Mucosa of stomach (tissue), 1 donor: ENCODE data around the gene CIITA.

ENCODE experiments used
- H3K27me3 ChIP-seq: one replicate; pipeline ENCODE4 v1.7.0; 2013; ENCODE audit warnings: mild to moderate bottlenecking, low read length; ENCODE audit not compliant: control insufficient read depth, insufficient read depth
- H3K36me3 ChIP-seq: one replicate; pipeline ENCODE4 v1.7.0; 2013; ENCODE audit warnings: low read length; ENCODE audit not compliant: control insufficient read depth, insufficient read depth
- H3K4me1 ChIP-seq: one replicate; pipeline ENCODE4 v1.7.0; 2013; ENCODE audit warnings: mild to moderate bottlenecking, low read length; ENCODE audit not compliant: control insufficient read depth, insufficient read depth
- H3K4me3 ChIP-seq: one replicate; pipeline ENCODE4 v1.7.0; 2013; ENCODE audit warnings: low read length
- H3K9ac ChIP-seq: one replicate; pipeline ENCODE4 v1.7.0; 2013; ENCODE audit warnings: mild to moderate bottlenecking, low read length, moderate library complexity
- H3K9me3 ChIP-seq: one replicate; pipeline ENCODE4 v1.7.0; 2013; ENCODE audit warnings: mild to moderate bottlenecking, low read length, moderate library complexity; ENCODE audit not compliant: control insufficient read depth
- donor health status: Pancreatic carcinoma.

The CIITA gene

DNA sequence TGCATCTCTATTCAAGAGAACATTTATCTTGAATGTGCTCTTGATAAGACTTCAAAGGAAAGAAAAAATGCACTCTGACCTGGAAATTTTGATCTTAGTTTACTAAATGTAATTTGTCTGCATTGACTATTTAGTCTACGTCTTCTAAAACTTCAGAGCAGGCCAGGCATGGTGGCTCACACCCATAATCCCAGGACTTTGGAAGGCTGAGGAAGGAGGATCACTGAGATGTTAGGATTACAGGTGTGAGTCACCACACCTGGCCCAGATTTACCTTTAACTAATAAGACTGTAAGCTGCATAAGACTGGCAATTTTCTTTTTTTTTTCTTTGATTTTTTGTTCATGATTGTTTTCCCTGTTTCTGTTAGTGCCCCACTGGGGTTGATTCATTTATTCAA is 18.8 kb upstream of the CIITA start:
- H3K9me3 ChIP-seq = no peaks in the 10 kb centered on the region
- no peak overlapping the region for H3K9ac ChIP-seq
- no peaks in the 10 kb centered on the region for H3K27me3 ChIP-seq
- no peak overlapping the region for H3K4me3 ChIP-seq
- H3K36me3 ChIP-seq = no peaks in the 10 kb centered on the region
- no peaks in the 10 kb centered on the region for H3K4me1 ChIP-seq

DNA sequence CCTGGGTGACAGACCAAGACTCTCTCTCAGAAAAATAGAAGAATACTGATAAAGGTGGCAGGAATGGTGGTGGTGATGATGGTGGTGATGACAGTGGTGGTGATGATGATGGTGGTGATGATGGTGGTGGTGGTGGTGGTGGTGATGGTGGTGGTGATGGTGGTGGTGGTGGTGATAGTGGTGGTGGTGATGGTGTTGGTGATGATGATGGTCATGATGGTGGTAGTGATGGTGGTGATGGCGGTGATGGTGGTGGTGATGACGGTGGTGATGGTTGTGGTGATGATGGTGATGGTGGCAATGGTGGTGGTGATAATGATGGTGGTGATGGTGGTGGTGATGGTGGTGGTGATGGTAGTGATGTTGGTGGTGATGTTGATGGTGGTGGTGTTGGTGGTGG is 18.0 kb upstream of the CIITA start:
- no peaks in the 10 kb centered on the region for H3K9me3 ChIP-seq
- no peaks in the 10 kb centered on the region for H3K36me3 ChIP-seq
- no peaks in the 10 kb centered on the region for H3K4me1 ChIP-seq
- H3K4me3 ChIP-seq = no peak overlapping the region
- H3K9ac ChIP-seq = no peak overlapping the region
- H3K27me3 ChIP-seq = no peaks in the 10 kb centered on the region

DNA sequence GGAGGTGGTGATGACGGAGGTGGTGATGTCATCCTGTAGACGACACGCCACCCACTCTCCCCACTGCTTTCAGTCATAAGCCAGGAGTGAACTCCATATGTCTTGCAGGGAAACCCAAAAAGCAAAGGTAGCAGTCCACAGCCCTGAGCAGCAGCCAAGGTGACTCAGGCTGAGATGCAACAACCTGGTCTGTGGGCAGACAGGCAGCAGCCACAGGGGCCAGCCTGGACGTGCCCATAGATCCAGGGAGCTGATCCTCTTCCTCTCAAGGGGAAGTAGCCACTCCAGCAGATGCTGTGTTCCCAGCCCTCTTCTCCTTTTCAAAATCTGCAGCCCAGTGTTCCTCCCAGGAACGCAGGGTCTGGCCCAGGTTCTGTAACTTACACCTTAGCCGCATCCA is 17.3 kb upstream of the CIITA start:
- no peaks in the 10 kb centered on the region for H3K9me3 ChIP-seq
- H3K36me3 ChIP-seq = no peaks in the 10 kb centered on the region
- no peaks in the 10 kb centered on the region for H3K27me3 ChIP-seq
- H3K4me3 ChIP-seq = no peak overlapping the region
- H3K4me1 ChIP-seq = no peaks in the 10 kb centered on the region
- H3K9ac ChIP-seq = no peak overlapping the region

DNA sequence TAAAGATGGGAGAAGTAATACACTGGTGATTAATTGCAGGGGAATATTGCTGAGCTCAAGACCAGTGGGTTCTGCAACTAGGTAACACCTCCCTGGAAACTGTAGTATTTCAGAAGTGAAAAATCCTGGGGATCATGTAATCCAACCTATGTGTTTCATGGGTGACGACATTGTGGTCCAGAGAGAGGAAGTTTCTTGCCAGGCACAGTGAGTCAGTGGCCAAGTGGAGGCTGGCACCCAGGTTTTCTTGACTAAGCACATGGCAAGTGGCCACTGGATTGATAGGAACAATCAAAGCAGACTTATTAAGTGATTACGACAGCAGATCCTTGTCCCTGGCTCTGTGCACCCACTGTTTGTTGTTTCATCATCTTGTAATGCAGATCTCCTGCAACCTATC is 14.6 kb upstream of the CIITA start:
- no peaks in the 10 kb centered on the region for H3K9me3 ChIP-seq
- no peaks in the 10 kb centered on the region for H3K4me1 ChIP-seq
- H3K4me3 ChIP-seq = no peak overlapping the region

DNA sequence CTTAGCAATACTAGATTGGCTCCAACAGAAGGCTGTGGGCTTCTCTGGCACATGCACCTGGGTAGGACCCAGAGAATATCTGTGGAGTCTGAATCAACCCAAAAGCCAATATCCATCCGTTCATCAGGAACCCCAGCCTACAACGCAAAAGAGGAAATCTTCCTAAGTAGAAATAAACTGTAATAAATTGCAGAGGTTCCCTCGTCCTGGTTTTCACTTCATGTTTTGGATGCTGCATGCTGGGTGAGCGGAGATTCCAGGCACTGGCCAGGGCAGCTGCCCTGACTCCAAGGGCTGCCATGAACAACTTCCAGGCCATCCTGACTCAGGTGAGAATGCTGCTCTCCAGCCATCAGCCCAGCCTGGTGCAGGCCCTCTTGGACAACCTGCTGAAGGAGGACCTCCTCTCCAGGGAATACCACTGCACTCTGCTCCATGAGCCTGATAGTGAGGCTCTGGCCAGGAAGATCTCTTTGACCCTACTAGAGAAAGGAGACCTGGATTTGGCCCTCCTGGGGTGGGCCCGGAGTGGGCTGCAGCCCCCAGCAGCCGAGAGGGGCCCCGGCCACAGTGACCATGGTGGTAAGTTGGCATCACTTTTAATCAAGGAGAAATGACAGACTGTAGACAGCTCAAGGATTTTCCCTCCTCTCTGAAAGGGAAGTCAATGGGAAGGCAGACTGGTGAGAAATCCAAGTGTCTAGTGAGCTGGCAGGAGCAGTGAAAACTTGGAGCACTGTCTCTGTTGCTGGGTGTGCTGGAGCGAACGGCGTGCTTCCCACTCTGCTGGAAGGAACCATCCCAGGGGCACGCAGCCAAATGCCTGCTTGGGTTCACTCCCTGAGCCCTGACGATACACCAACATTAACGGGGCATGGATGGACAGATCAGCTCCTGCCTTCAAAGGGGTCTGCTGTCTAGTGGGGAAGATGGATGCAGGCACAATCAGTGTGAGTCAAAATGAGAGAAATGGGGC is 10.7 kb upstream of the CIITA start:
- peaks cover 24% of the 10 kb centered on the region for H3K4me1 ChIP-seq
- no peak overlapping the region for H3K9ac ChIP-seq
- no peak overlapping the region for H3K4me3 ChIP-seq
- H3K36me3 ChIP-seq = no peaks in the 10 kb centered on the region
- H3K9me3 ChIP-seq = no peaks in the 10 kb centered on the region
- H3K27me3 ChIP-seq = no peaks in the 10 kb centered on the region

More for the DNA sequence above, 14.6 kb upstream of the CIITA start:
- H3K36me3 ChIP-seq = no peaks in the 10 kb centered on the region
- H3K9ac ChIP-seq = no peak overlapping the region
- no peaks in the 10 kb centered on the region for H3K27me3 ChIP-seq

DNA sequence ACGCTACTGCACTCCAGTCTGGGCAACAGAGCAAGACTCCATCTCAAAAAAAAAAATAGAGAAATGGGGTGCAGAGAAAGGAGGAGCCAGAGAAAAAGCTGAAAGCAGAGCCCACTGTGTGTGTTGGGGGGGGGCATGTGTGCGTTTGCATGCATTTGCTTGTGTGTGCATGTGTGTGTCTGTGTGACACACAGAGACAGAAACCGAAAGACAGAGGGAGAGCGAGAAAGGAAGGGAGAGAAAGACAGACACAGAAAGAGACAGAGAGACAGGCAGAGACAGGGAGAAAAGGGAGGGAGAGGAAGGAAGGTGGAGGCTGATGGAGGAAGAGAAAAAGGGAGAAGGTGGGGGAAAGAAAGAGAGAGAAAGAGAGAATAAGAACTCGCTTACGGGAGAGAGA is 9.8 kb upstream of the CIITA start:
- Histone ChIP-seq H3K36me3 (no peaks in the 10 kb centered on the region), H3K4me1 (peaks cover 33% of the 10 kb centered on the region), H3K9ac (no peak overlapping the region), H3K27me3 (no peaks in the 10 kb centered on the region), H3K4me3 (no peak overlapping the region), H3K9me3 (no peaks in the 10 kb centered on the region)

DNA sequence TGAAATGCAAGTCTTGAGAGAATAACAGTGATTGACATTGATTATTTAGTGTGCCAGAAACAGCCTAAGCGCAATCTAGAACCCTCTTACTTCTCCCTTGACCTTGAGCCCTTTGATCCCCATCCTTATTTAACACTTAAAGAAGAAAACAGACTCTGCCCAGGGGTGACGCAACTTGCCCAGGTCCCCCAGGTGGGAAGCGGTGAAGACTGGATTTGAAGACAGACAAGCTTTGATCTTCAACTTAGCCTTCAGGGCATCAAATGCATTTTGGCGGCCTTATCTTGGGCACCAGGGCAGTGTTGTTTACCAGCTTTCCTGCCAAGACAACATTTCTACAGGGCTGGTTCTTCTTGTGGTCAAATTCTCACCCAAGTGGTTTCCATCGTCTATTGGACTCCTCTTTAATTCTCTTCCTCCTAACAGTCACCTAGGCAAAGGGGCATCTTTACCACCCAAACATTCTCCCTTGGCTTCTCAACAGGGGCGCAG is 8.9 kb upstream of the CIITA start:
- H3K36me3 ChIP-seq = no peaks in the 10 kb centered on the region
- no peak overlapping the region for H3K9ac ChIP-seq
- H3K9me3 ChIP-seq = no peaks in the 10 kb centered on the region
- no peak overlapping the region for H3K4me3 ChIP-seq
- peaks cover 38% of the 10 kb centered on the region for H3K4me1 ChIP-seq
- no peaks in the 10 kb centered on the region for H3K27me3 ChIP-seq

DNA sequence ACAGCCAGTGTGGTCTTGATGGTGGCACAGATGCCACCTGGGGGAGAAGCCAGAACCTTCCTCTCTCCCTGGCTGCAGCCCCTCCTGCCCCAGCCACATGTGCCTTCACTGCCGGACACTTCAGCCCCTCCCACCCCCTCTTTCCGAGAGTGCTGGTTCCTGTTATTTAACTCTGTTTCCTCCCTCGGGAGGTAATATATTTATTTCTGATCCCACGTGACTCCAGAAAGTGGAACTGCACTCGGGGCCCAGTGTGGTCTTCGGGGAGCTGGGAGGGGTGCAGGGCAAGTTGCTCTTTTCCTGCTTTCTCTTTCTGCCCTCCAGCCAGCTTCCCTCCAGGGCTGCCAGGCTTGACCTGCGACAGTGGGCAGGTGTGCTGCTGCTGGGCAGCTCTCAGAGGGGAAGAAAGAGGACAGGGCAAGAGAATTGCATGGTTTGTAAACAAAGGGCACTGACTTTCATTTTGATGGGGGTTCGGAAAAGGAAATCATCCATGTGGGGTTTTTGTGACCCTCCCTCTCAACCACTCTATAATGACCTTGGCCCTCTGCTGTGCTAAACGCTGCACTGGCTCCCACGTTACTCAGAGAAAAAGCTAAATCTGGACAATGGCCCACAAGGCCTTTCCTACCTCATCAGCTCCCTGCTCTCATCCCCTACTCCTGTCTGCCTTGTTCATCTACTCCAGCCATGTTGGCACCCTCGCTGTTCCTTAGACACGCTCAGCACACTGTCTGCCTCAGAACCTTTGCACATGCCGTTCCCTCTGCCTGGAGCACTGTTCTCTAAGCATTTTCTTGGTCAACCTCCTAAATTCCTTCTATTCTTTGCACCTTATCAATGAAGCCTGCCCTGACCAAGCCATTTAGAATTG is 8.2 kb upstream of the CIITA start:
- Histone ChIP-seq H3K9me3 (no peaks in the 10 kb centered on the region), H3K27me3 (no peaks in the 10 kb centered on the region), H3K36me3 (no peaks in the 10 kb centered on the region), H3K4me3 (no peak overlapping the region), H3K4me1 (peaks cover 38% of the 10 kb centered on the region), H3K9ac (no peak overlapping the region)

DNA sequence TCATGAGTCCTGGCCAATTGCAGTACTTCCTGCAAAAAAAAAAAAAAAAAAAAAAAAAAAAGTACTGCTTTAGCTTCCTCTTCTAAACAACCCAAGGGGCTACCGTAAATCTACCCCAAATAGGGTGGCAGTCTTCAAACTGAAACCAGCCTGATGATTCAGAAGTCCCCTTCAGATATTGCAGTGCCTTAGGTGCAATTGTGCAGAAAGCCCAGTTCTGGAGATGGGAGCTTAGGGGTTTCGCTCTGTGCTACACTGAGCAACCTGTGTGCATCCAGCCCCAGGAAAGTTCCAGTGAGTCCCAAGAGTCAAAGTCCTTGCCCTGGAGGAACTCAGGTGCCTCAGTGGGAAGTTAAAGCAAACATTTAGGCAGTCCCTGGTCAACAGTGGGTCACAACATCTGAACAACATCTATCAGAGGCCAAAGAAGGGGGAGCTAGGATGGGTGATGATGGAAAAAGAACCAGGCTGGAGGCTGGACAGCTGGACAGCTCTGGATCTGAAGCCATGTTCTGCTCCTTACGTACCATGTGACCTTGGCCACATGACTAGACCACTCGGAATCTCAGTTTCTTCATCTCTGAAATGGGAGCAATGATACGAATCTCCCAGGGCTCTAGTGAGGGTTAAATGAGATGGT is 6.7 kb upstream of the CIITA start:
- Histone ChIP-seq H3K36me3 (no peaks in the 10 kb centered on the region), H3K27me3 (no peaks in the 10 kb centered on the region), H3K4me1 (peaks cover 38% of the 10 kb centered on the region), H3K9me3 (no peaks in the 10 kb centered on the region), H3K4me3 (no peak overlapping the region), H3K9ac (no peak overlapping the region)

DNA sequence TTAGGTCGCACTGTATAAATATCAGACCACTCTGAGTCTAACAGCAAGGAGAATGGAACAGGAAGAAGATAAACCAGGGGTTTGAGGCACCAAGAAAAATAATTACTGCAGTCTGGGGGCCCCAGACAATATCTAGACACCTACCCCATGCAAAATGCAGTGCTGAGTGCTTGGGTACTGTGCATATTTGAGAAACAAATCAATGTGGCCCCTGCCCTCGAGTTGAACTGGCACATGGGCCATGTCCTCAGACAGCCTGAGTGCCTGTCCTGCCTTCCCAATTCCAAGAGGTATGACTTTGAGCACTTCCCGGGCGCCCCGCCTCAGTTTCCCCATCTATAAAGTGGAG is 6.2 kb upstream of the CIITA start:
- Histone ChIP-seq H3K36me3 (no peaks in the 10 kb centered on the region), H3K27me3 (no peaks in the 10 kb centered on the region), H3K4me3 (no peak overlapping the region), H3K9ac (no peak overlapping the region), H3K9me3 (no peaks in the 10 kb centered on the region), H3K4me1 (peaks cover 38% of the 10 kb centered on the region)

DNA sequence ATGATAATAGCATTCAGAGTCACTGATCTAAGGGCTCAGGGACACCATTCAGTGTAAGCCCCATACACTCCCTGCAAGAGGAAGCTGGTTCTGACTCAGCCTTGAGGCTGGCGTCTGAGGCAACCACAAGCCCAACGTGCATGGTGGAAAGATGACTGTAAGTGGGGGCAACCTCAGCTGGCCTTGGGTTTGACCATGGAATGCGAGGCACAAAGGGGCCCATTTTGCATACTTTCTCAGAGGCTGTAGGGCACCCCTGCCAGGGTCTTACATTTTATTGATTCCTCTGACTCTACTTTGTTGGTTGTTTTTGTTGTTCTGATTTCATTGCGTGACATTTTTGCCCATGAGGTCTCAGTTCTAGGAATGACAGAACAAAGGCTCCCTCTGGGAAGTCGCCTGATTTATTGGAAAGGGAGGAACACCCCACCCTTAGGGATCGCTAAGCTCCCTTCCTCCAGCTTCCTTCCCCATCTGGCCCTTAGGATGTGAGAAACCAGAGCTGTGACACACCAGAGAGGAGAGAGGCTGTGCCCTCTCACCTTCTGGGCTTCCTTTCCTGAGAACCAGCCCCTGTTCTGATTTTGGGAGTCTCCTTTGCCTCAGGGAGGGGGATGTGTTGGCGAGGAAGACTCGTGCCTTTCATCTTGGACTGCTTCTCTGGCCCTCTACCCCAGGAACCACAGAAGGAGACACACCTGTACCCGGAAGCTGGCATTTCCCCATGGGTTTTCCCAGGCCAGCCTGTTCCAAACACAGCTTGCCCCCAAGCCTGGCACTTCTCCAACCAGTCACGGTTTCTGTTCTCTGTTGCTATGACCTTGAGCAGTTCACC is 5.6 kb upstream of the CIITA start:
- Histone ChIP-seq H3K4me1 (peaks cover 38% of the 10 kb centered on the region), H3K27me3 (no peaks in the 10 kb centered on the region), H3K36me3 (no peaks in the 10 kb centered on the region), H3K9me3 (no peaks in the 10 kb centered on the region), H3K9ac (no peak overlapping the region), H3K4me3 (no peak overlapping the region)
